HL-60 (cell line): ENCODE results near the gene PLIN3.
"Not testable (repeated sequence)": the region's sequence is repeated elsewhere in the genome, so short reads cannot be mapped to it uniquely, and the experiment has no call there.

Source experiments
- DNase-seq, 2 experiments: peaks; one replicate each; pipeline ENCODE4 v3.0.0-alpha.2; 2010 to 2020; ENCODE audit warnings: low read depth in 1 of 2, low spot score in 1 of 2
- H3K27ac ChIP-seq: fragments of 250-450 bp; sonication (Bioruptor Pico); replicated peaks from 2 replicates; pipeline ENCODE4 v1.5.1; 2020; ENCODE audit warnings: mild to moderate bottlenecking, moderate library complexity
- H3K27me3 ChIP-seq: fragments of 250-450 bp; sonication (Bioruptor Pico); 2 replicates; pipeline ENCODE4 v1.5.1; 2021; ENCODE audit warnings: mild to moderate bottlenecking, moderate library complexity; ENCODE audit not compliant: insufficient read depth, poor library complexity, severe bottlenecking
- H3K4me3 ChIP-seq: replicated peaks from 2 replicates; pipeline ENCODE4 v1.5.1; 2011; ENCODE audit warnings: mild to moderate bottlenecking, control low read depth, low read length; ENCODE audit not compliant: insufficient read depth
- CTCF ChIP-seq: IDR thresholded peaks from one replicate; pipeline ENCODE4 v1.5.1; 2011; ENCODE audit warnings: low read length, control low read depth, inconsistent platforms; ENCODE audit not compliant: insufficient read depth
- GABPA ChIP-seq: IDR thresholded peaks from 2 replicates; pipeline ENCODE4 v1.6.1; 2012; ENCODE audit warnings: low read depth
- POLR2AphosphoS5 ChIP-seq: IDR thresholded peaks from 2 replicates; pipeline ENCODE4 v1.6.1; 2012; ENCODE audit warnings: low read depth
- REST ChIP-seq: IDR thresholded peaks from 2 replicates; pipeline ENCODE4 v1.6.1; 2012; ENCODE audit warnings: low read depth; ENCODE audit not compliant: insufficient replicate concordance
- SPI1 ChIP-seq: IDR thresholded peaks from 2 replicates; pipeline ENCODE4 v1.6.1; 2012; ENCODE audit warnings: low read depth, mild to moderate bottlenecking, borderline replicate concordance

The PLIN3 gene

DNA sequence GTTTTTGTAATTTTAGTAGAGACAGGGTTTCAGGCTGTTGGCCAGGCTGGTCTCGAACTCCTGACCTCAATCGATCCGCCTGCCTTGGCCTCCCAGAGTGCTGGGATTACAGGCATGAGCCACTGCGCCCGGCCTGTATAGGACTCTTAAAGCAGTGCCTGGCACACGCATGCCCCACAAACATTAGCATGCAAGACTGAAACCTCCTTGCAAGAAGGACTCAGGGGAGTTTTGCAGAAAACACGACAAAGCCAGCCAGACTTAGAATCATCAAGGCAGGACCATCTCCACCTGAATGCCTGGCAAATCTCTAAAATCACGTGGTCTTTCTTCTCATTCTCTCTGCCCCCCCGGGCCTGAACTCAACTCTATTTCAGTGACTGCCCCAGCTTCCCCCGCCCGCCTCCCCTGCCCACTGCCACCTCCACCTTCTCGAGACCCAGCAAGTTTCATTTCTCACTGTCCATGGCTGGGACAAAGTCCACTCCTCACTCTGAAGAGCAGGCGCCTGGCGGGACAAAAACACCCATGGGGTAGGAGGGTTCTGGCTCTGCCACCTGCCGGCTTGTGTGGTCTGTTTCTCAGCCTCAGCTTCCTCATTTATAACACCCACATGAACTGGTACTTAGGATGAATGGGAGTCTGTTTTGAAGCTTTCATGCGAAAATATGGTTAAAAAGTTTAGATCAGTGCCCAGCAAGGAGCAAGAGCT, 38.3 kb downstream of the PLIN3 start:
- Histone ChIP-seq H3K4me3 (no peak overlapping the region; the same call in 1 of the 2 replicates), H3K27me3 (no peaks in the 10 kb centered on the region), H3K27ac (no peak overlapping the region)
- DNase-seq, result peak in 1 of 2 experiments; percentile 69
- no peak for TF ChIP-seq GABPA
- TF ChIP-seq CTCF, result peak; percentile 13
- TF ChIP-seq POLR2AphosphoS5, result no peak
- peak; percentile 62; the same call in 1 of the 2 replicates for TF ChIP-seq SPI1
- no peak for TF ChIP-seq REST

GRCh38 chr19:4823577-4823976, 43.9 kb downstream of the PLIN3 start:
- Histone ChIP-seq H3K4me3 (no peak overlapping the region), H3K27me3 (no peaks in the 10 kb centered on the region), H3K27ac (no peak overlapping the region)
- no peak for DNase-seq
- TF ChIP-seq GABPA (no peak), POLR2AphosphoS5 (no peak), CTCF (no peak), SPI1 (no peak), REST (no peak)

- H3K4me3 ChIP-seq, H3K27me3 ChIP-seq, DNase-seq, H3K27ac ChIP-seq: not testable (repeated sequence)
Observed at GRCh38 chr19:4822354-4822753, 45.1 kb downstream of the PLIN3 start.

- H3K4me3 ChIP-seq, result no peak overlapping the region
- DNase-seq, result no peak
- TF ChIP-seq SPI1, result no peak
- no peak for TF ChIP-seq CTCF
- TF ChIP-seq REST, result no peak
- TF ChIP-seq GABPA, result no peak
- TF ChIP-seq POLR2AphosphoS5, result no peak
Observed at GRCh38 chr19:4821265-4821664, 46.2 kb downstream of the PLIN3 start.

More at GRCh38 chr19:4821265-4821664, 46.2 kb downstream of the PLIN3 start:
- H3K27ac ChIP-seq, result no peak overlapping the region
- no peaks in the 10 kb centered on the region for H3K27me3 ChIP-seq
